ENCODE data around the gene ID3.

Gene ID3

GRCh38 chr1:23559136-23559984 is at the start of gene ID3:
TSS of gene ID3 (minus strand) at chr1:23559501. CDS start at chr1:23559426, 75 bp downstream.
- DNase-seq: peak; percentile 97

GRCh38 chr1:23607944-23608343 is 48.6 kb upstream of the ID3 start:
- no peak for DNase-seq

GRCh38 chr1:23601968-23602876 is 42.9 kb upstream of the ID3 start:
- DNase-seq: no peak

- no peak for DNase-seq
These were observed 42.0 kb upstream of the ID3 start for GRCh38 chr1:23601135-23601967.

GRCh38 chr1:23600283-23600682 is 41.0 kb upstream of the ID3 start:
- DNase-seq: no peak

GRCh38 chr1:23599125-23599524 is 39.8 kb upstream of the ID3 start:
- no peak for DNase-seq

- peak; percentile 60 for DNase-seq
These were observed 39.1 kb upstream of the ID3 start for GRCh38 chr1:23598424-23598823.

GRCh38 chr1:23597635-23598388 is 38.5 kb upstream of the ID3 start:
- peak; percentile 86 for DNase-seq

- DNase-seq: no peak
These were observed 37.4 kb upstream of the ID3 start for GRCh38 chr1:23596382-23597358.

- no peak for DNase-seq
These were observed 35.6 kb upstream of the ID3 start for GRCh38 chr1:23594927-23595353.

GRCh38 chr1:23594149-23594907 is 35.0 kb upstream of the ID3 start:
- DNase-seq: no peak

- peak; percentile 25 for DNase-seq
These were observed 34.4 kb upstream of the ID3 start for GRCh38 chr1:23593556-23594148.

GRCh38 chr1:23593042-23593521 is 33.8 kb upstream of the ID3 start:
- DNase-seq: no peak

GRCh38 chr1:23592209-23592892 is 33.0 kb upstream of the ID3 start:
- DNase-seq: peak; percentile 94

GRCh38 chr1:23591460-23592208 is 32.3 kb upstream of the ID3 start:
- DNase-seq: peak; percentile 86

- peak; percentile 68 for DNase-seq
These were observed 30.9 kb upstream of the ID3 start for GRCh38 chr1:23590058-23590783.

GRCh38 chr1:23589585-23589986 is 30.3 kb upstream of the ID3 start:
- peak; percentile 59 for DNase-seq

Measured in NCI-H82 (cell line).